ENCODE data around the gene ZNF500. TPM values are rescaled to one million over a fixed set of nuclear protein-coding genes. Genes with fewer than 3 reads are reported as not detected.

The ZNF500 gene
- total RNA-seq, 1 experiment from 2014 or later = 20.1 TPM

DNA sequence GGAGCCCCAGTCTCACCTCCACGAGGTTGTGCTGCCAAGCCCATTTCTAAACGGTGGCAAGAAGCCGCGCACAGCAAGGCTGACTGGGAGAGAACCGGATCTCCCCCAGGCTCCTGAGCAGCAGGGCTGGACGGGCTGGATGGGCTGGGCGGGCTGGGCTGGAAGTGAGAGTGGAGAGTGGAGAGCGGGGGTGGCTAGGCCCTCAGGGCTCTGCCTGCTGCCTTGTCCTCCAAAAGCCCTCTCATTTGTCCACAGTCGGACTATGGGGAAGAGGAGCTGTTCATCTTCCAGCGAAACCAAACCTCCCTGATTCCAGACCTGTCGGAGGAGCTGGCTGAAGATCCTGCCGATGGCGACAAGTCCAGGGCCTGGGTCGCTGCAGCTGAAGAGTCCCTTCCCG, 29.4 kb downstream of the ZNF500 start:
- CTCF ChIA-PET = no interaction called here

More for the DNA sequence above, 29.4 kb downstream of the ZNF500 start:
- Histone ChIP-seq H2AFZ (ENCODE audit: low read depth, low read length, poor library complexity, severe bottlenecking) (no peak overlapping the region), H3K4me3 (replicated peaks in 1 of 2; ENCODE audit: low read depth in 1 of 2, low read length in 2 of 2) (no peak overlapping the region), H3K4me2 (ENCODE audit: low read length) (no peak overlapping the region), H3K27ac (ENCODE audit: low read depth, low read length) (no peak overlapping the region), H3K36me3 (ENCODE audit: control insufficient read depth in 1 of 2, insufficient read depth in 2 of 2, low read length in 2 of 2) (no peaks in the 10 kb centered on the region), H3K4me1 (ENCODE audit: control insufficient read depth in 1 of 2, insufficient read depth in 2 of 2, low read length in 2 of 2) (peaks cover 8 to 19% of the 10 kb centered on the region in 2 experiments), H3K9ac (ENCODE audit: low read length) (no peak overlapping the region), H3K79me2 (ENCODE audit: insufficient read depth, low read length) (peaks cover 14% of the 10 kb centered on the region), H3K27me3 (ENCODE audit: insufficient read depth, low read length) (no peaks in the 10 kb centered on the region), H3K9me2 (ENCODE audit: insufficient read depth) (no peaks in the 10 kb centered on the region), H4K20me1 (ENCODE audit: insufficient read depth) (no peaks in the 10 kb centered on the region), H3K9me3 (ENCODE audit: control insufficient read depth in 1 of 2, insufficient read depth in 1 of 2, low read depth in 1 of 2, low read length in 2 of 2) (no peaks in the 10 kb centered on the region)
- intact Hi-C loops (cut with micrococcal nuclease) = no loop called here
- TF ChIP-seq ZNF274 (IDR thresholded peaks at IDR 0.05; ENCODE audit: low read depth, low read length) = no peak
- TF ChIP-seq, protein P1, sequence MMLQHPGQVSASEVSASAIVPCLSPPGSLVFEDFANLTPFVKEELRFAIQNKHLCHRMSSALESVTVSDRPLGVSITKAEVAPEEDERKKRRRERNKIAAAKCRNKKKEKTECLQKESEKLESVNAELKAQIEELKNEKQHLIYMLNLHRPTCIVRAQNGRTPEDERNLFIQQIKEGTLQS (IDR thresholded peaks at IDR 0.05) = no peak
- no peak for TF ChIP-seq TCF7L2 (IDR thresholded peaks at IDR 0.05; ENCODE audit: borderline replicate concordance, extremely low read depth, insufficient read depth, insufficient read length)
- no peak for TF ChIP-seq CBX3 (IDR thresholded peaks at IDR 0.05; ENCODE audit: low read depth)
- TF ChIP-seq, protein P2, sequence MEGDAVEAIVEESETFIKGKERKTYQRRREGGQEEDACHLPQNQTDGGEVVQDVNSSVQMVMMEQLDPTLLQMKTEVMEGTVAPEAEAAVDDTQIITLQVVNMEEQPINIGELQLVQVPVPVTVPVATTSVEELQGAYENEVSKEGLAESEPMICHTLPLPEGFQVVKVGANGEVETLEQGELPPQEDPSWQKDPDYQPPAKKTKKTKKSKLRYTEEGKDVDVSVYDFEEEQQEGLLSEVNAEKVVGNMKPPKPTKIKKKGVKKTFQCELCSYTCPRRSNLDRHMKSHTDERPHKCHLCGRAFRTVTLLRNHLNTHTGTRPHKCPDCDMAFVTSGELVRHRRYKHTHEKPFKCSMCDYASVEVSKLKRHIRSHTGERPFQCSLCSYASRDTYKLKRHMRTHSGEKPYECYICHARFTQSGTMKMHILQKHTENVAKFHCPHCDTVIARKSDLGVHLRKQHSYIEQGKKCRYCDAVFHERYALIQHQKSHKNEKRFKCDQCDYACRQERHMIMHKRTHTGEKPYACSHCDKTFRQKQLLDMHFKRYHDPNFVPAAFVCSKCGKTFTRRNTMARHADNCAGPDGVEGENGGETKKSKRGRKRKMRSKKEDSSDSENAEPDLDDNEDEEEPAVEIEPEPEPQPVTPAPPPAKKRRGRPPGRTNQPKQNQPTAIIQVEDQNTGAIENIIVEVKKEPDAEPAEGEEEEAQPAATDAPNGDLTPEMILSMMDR (IDR thresholded peaks at IDR 0.05 in 2 of 3, conservative IDR thresholded peaks at IDR 0.05 in 1 of 3; ENCODE audit: borderline replicate concordance in 1 of 3, insufficient read depth in 1 of 3, low read depth in 2 of 3, low read length in 2 of 3) = no peak
- no peak for TF ChIP-seq JUND (IDR thresholded peaks at IDR 0.05)
- TF ChIP-seq, protein P3, sequence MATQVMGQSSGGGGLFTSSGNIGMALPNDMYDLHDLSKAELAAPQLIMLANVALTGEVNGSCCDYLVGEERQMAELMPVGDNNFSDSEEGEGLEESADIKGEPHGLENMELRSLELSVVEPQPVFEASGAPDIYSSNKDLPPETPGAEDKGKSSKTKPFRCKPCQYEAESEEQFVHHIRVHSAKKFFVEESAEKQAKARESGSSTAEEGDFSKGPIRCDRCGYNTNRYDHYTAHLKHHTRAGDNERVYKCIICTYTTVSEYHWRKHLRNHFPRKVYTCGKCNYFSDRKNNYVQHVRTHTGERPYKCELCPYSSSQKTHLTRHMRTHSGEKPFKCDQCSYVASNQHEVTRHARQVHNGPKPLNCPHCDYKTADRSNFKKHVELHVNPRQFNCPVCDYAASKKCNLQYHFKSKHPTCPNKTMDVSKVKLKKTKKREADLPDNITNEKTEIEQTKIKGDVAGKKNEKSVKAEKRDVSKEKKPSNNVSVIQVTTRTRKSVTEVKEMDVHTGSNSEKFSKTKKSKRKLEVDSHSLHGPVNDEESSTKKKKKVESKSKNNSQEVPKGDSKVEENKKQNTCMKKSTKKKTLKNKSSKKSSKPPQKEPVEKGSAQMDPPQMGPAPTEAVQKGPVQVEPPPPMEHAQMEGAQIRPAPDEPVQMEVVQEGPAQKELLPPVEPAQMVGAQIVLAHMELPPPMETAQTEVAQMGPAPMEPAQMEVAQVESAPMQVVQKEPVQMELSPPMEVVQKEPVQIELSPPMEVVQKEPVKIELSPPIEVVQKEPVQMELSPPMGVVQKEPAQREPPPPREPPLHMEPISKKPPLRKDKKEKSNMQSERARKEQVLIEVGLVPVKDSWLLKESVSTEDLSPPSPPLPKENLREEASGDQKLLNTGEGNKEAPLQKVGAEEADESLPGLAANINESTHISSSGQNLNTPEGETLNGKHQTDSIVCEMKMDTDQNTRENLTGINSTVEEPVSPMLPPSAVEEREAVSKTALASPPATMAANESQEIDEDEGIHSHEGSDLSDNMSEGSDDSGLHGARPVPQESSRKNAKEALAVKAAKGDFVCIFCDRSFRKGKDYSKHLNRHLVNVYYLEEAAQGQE (IDR thresholded peaks at IDR 0.05; ENCODE audit: low read depth) = no peak
- TF ChIP-seq, protein P4, sequence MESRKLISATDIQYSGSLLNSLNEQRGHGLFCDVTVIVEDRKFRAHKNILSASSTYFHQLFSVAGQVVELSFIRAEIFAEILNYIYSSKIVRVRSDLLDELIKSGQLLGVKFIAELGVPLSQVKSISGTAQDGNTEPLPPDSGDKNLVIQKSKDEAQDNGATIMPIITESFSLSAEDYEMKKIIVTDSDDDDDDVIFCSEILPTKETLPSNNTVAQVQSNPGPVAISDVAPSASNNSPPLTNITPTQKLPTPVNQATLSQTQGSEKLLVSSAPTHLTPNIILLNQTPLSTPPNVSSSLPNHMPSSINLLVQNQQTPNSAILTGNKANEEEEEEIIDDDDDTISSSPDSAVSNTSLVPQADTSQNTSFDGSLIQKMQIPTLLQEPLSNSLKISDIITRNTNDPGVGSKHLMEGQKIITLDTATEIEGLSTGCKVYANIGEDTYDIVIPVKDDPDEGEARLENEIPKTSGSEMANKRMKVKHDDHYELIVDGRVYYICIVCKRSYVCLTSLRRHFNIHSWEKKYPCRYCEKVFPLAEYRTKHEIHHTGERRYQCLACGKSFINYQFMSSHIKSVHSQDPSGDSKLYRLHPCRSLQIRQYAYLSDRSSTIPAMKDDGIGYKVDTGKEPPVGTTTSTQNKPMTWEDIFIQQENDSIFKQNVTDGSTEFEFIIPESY (IDR thresholded peaks at IDR 0.05; ENCODE audit: extremely low read depth, insufficient replicate concordance, low read length) = no peak
- ChIA-PET RAD21 (ENCODE audit: low non-redundant PET in 1 of 2, low total read pairs in 2 of 2, uncharacterized antibody in 2 of 2, unreplicated experiment in 2 of 2) (no interaction called here), POLR2A (no interaction called here)
- ATAC-seq = no peak
- DNase-seq (ENCODE audit: low read depth, low spot score) = no peak
- BruUV-seq (replicated peaks) = no TSS peak
